Measurements from ENCODE around the gene GNGT1.
"Not testable (repeated sequence)": the region's sequence is repeated elsewhere in the genome, so short reads cannot be mapped to it uniquely, and the experiment has no call there.

The GNGT1 gene

DNA sequence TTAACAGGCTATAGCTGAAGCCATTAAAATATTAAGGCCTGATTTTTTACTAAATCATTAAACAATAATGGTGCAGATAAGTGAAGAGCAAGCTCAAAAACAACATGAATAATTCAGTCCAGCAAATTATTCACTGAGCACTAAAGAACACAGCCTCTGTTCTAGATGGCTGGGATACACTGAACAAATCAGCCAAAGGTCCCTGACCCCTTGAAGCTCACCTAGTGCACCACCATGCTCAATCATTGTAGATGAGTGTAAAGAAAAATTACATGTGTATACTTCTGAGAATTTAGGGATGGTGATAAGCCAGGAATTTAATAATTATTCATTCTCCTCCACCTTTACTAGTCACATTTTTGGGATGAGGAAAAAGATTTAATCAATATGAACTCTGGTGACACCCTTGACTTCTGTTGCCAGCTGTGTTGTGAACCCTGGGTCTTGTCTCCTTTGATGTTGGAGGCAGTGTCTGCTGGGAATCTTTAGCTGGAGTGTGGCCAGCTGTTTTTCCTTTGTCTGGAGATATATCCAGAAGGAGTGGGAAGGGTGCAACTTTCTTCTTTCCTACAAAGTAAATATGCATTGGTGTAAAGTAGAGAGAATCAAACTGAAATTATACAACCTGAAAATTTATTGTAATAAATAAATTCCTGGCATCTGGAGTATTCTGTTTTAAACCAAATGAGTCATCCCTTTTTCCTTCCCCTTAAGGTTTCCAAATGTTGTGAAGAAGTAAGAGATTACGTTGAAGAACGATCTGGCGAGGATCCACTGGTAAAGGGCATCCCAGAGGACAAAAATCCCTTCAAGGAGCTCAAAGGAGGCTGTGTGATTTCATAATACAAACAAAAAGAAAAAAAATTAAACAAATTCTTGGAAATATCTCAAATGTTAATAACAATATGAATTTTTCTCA lies 4.0 kb downstream of the GNGT1 start:
- no peak for DNase-seq

DNA sequence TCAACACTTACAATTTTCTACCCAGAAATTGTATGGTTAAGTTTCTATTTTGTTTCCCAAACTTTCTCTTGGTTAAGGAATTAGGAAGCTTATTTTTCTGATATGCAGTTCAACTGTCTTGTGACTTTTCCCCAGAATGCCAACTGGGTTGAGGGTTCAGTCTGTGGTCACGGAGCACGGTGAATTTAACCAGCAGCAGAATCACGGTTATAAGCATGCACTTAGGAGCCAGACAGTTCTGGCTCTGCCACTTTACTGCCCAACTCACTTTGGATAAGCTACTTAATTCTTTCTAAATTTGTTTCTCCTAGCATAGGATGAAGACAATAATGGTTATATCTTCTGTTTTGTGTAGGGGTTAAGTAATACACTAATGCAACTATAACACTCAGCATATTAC lies 4.9 kb downstream of the GNGT1 start:
- DNase-seq = not testable (repeated sequence)

DNA sequence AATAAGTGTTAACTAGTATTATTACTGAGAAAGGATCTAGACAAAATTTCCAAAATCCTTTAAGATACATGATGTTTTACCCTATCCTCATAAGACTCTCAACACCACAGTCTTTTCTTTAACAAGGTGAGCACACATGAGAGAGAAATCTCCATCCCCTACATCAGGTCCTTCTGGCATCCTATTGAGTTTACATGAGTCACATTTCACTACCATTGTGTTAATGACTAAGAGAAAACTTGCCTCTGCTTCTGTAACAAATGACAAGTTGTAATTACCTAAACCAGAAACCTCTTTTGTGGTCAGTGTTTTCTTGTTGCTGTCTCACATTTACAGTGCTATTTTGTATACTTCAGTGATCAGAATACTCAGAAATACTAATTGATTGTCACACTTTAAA lies 5.3 kb downstream of the GNGT1 start:
- DNase-seq = not testable (repeated sequence)

DNA sequence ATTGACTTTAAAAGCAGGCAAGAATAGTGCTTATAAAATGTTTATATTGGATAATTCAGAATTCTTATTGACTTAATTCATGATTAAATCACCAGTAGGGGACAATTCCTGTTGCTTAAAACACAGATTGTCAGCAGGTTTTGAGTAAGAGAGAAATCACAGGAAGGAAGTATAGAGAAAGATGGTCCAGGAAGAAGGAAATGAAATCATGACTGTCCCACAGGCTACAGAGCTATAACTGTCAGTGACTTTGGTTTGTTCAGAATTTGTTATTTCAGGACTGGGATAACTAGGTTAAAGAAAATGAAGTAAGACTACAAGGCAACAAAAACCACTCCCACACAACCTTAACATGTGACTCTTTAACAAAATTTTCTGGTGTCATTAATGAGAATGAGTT lies 6.8 kb downstream of the GNGT1 start:
- no peak for DNase-seq

DNA sequence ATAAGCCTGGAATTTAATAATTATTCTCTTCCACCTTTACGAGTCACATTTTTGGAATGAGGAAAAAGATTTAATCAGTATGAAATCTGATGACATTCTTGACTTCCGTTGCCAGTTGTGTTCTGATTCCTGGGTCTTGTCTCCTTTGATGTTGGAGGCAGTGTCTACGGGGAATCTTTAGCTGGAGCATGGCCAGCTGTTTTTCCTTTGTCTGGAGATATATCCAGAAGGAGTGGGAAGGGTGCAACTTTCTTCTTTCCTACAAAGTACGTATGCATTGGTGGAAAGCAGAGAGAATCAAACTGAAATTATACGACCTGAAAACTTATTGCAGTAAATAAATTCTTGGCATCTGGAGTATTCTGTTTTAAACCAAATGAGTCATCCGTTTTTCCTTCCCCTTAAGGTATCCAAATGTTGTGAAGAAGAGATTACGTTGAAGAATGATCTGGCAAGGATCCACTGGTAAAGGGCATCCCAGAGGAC lies 8.3 kb downstream of the GNGT1 start:
- no peak for DNase-seq

DNA sequence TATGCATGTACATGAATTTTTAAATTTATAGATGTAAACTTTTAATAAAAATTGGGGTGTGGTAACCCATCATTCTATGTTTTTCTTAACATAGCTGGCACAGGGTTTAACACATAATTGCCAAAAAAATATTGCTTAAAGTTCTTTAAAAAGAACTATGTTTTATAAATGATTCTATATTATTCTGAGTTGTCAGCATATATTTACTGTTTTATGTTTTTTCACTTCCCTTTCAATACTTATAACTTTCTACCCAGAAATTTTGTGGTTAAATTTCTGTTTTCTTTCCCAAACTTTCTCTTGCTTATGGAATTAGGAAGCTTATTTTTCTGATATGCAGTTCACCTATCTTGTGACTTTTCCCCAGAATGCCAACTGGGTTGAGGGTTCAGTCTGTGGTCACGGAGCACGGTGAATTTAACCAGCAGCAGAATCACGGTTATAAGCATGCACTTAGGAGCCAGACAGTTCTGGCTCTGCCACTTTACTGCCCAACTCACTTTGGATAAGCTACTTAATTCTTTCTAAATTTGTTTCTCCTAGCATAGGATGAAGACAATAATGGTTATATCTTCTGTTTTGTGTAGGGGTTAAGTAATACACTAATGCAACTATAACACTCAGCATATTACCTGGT lies 9.0 kb downstream of the GNGT1 start:
- DNase-seq = not testable (repeated sequence)

DNA sequence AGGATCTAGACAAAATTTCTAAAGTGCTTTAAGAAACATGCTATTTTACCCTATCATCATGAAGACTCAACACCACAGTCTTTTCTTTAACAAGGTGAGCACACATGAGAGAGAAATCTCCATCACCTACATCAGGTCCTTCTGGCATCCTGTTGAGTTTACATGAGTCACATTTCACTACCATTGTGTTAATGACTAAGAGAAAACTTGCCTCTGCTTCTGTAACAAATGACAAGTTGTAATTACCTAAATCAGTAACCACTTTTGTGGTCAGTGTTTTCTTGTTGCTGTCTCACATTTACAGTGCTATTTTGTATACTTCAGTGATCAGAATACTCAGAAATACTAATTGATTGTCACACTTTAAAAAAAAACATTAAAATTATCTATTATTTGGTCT lies 9.5 kb downstream of the GNGT1 start:
- DNase-seq = not testable (repeated sequence)

DNA sequence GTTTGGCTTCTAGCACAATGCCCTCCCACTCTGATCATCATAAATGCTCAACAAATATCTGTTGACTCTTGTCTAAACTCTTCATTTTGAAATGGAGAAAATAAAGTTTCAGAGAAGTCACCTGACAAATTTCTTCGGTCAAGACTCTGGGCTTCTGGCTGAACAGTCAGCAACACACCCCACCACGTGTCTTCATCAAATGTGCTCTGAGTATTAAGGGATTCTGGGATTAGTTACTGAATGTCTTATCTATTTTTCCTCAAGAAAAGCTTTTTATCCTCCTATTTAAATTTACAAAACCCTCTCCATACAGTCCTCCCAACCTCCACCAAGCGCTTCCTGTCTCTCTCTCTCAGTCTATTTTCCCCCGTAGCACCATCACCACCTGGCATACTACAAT lies 9.9 kb downstream of the GNGT1 start:
- DNase-seq = not testable (repeated sequence)

DNA sequence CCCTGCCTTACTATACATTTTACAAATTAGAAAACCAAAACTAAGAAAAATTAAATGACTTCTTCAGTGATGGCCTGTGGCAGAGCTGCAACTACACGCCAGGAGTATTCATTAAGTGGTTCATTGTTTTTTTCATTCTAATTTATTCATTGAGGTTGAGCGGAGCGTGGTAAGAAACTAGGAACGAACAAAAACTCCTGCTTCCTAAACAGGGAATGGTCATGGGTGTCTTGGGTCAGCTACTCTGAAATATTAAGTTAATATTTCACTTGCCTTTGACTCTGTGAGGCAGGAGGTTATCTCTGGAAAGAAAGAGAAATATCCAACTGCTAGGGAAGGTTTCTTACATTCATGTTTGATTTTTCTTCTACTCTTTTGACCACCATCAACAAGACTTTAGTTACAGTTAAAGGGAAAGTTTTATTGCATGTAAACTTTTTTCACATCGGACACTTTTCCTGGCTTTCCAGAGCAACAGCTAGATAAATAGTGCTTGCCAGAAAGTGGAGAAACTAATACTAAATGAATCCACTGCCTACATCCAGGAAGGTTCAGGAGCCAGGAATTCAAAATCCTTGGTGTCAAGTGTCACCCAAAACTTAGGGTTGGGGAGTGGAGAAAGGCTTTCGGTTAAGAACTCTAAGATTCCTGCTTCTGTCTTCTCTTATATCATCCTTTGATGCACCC lies 14.3 kb downstream of the GNGT1 start:
- no peak for DNase-seq

DNA sequence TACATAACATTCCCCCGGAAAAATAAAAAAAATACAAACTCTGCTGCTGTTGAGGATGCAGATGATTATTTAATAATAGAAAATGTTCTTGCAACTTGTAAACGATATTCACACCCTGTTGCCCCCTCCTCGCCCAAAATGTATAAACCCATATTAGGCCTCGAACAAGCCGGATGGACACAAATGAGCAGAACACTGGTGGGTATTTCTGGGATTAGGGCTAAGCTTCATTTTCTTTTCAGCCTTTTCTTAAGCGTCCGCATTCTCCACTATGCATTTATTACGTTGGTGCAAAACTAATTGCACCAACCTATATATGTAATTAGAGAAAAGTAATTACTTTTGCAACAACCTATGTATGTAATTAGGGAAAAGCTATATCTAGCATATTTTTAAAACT lies 14.8 kb downstream of the GNGT1 start:
- DNase-seq = no peak

DNA sequence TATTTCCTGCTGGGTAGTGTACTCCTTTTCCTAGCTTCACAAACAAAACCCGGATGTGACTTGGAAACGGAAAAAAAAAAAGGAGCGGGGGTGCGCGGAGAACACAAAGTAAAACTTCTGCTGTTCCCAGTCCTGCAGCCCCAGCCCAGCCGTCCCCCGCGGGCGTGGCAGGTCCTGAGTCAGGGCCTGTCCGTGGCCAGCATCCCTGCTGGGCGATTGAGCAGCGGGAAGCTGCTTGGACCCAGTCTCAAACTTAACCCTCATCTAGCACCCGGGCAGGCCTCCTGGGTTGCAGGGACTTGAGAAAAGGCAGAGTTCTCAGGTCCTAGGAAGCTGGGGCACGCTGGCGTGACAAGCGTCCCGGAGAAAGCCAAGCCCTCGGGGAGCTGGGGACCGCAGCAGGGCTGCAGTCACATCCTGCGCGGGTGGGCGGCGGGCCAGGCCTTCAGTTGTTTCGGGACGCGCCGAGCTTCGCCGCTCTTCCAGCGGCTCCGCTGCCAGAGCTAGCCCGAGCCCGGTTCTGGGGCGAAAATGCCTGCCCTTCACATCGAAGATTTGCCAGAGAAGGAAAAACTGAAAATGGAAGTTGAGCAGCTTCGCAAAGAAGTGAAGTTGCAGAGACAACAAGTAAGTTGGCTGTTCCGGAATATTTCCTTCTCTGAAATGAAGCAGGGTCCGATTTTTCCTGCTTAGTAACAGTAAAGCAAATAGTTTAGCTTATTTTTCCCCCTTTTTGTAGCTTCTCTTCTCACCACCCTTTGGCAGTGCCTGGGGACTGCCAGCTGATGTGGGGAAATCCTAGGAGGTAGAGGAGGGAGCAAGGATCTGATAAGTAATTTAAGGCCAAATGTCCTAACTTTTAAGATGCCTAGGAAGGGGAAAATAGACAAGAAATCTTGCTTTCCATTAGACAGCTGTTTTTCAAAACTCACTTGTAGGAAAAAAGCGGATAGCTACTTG lies 15.5 kb downstream of the GNGT1 start, which contains the start of gene GNG11:
Gene GNG11 (plus strand): TSS at position 129 of the 960 bp plus-strand sequence. CDS start 403 bp downstream, at position 532.
- no peak for DNase-seq

DNA sequence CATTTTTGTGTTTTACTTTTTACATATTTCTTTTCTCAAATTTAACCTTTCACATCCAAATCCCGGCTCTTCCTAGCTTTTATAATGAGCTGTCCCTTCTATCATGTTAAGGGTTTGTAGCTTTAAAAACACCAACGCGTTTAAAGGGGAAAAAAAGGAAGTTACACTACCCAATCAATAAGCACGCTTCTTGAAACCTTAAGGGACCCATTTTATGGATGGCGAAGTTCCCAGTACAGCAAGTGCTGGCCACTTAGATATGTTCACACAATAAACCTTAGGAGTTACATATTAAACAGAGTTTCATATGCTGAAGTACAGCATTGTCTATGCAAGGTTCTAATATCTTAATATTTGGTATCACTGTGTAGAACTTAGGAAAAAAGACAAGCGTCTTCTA lies 16.9 kb downstream of the GNGT1 start:
- no peak for DNase-seq

DNA sequence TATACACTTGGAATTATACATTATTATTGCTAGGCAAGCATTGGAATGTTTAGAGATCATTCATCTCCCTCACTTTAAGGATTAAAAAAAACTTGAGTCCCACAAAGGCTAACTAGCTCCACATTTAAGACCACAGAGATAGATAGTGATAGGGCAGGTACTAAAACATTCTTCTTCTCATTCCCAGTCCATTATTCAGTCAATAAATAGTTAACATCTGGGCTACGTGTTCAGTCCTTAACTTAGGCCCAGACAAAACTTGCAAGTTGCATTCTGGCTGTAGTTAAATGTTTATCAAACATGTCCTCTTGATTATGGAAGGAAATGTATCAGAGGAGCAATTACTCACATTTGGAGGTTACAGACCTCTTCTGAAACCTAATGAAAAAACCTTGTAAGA lies 17.6 kb downstream of the GNGT1 start:
- DNase-seq = no peak

DNA sequence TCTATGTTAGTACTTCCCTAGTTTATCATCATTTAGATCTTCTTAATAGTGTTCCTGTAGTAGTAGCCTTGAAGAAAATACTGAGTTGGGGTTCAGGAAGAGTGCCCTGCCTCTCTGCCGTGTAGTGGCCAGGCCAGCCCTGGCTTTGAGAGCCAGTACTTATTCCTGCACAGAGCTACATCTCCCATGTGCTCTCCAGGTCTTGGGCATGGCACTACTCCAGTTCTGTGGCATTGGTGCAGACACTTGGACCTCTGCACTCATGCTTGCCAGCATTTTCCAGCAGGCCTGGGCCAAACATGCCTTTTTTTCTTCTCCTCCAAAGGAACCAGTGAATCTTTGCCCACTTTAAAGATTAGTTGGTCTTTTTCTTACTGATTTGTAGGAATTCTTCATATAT lies 20.4 kb downstream of the GNGT1 start:
- DNase-seq = no peak

DNA sequence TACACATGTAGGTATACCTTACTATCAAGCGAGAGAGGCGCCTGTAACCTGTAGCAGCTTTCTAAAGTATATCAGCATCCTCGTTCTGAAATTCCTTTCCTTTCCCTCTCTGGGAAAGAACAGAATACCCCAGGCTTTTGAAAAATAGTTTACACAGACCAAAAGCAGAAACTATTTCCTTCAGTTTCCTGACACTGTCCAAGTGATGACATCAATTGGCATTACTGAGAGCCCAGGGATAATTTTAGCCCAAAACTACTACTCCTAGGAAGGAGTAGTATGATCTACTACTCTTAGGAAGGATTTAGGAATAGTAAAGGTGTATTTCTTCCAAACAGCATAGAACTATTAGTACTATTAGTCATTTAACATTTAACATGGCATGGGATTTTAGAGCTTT lies 21.2 kb downstream of the GNGT1 start:
- DNase-seq = no peak

DNA sequence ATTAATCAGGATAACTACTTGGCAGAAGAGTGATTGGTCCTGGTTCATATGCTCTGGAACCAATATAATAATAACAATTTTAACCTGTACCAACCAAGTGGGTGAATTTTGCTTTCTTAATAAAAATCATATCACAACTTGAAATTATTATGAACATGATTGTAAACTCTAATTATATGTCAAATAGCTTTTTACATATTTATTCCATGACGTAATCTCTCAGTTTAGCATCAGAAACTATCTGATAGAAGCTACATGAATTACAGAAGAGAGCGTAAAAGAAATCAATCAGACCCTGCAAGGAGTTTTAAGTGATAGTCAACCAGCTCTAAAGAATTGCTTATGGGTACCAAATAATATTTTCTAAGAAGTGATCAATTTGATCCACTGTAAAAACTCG lies 25.3 kb downstream of the GNGT1 start:
- DNase-seq = no peak

DNA sequence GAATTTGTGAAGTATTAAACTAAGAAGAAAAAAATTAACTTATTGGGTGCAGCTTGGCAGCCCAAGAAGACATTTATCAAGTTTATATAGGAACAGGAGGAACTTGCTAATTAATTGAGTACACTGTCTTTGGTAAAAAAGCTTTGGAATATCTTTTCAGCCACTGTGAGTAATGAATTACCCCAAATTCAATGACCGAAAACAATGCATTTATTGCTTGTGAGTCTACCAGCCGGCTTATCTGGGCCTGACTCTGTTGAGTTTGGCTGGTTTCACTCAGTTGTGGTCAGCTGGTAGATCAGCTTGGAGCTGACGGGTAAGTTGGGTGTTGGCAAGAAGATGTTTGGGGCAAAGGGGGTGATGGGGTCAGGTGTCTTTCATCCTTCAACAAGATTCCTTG lies 26.8 kb downstream of the GNGT1 start:
- DNase-seq = no peak

DNA sequence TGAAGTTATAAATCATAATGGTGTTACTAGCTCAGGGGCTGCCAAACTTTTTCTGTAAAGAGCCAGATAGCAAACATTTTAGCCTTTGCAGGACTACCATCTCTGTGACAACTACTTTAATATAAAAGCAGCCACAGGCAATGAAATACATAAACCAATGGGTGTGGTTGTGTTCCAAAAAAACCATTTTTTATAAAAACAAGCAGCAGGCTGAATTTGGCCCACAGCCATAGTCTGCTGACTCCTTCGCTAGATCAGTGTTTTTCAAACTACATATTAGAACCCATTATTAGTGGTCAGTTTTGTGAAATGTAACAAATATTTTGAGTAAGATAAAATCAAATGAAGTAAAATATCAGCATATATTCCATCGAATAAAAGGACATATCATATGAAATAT lies 28.7 kb downstream of the GNGT1 start:
- no peak for DNase-seq

DNA sequence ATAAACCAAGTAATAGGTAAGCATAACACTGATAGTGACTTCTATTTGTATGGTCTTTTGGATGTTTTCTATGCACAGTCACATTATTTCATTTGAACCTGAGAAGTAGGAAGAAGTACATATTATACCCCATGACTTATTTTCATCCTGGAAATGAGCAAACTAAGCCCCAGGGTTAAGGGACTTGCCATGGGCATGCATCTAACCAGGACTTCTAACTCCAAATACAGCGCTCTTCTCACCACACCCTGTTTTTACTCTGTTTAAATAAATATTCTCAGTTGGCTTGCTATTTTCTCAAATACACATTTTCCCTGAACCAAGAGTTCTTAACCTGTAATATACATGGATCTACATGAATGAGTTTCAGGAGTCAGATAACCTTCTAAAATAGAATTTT lies 31.5 kb downstream of the GNGT1 start:
- DNase-seq = no peak

DNA sequence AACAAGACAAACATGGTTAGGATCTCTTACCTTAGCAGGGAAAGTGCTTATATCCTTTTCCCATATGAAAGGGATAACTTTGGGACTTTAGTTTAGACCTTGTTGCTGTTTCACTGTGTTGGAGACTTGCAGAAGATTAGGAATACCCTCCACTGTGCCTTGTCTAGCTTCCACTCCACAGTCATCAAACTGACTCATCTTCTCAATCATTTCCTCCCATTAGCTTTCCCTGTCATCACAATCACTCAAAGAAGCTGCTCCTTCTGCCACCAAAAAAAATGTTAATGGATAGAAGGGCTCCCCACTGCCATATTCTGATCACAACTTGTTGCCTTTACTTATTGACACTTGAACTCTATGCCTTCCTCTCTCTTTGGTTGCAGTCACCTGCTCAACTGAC lies 31.9 kb downstream of the GNGT1 start:
- DNase-seq = no peak

DNA sequence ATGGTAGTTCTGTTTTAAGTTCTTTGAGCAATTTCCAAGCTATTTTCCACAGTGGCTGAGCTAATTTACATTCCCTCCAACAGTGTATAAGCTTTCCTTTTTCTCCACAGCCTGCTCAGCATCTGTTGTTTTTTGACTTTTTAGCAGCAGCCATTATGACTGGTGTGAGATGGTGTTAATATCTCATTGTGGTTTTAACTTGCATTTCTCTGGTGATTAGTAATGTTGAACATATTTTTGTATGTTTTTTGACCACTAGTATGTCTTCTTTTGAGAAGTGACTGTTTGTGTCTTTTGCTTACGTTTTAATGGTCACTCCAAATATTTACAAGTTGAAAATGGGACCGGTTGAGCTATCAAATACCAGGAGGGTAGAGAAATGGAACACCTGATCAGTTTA lies 35.6 kb downstream of the GNGT1 start:
- no peak for DNase-seq

DNA sequence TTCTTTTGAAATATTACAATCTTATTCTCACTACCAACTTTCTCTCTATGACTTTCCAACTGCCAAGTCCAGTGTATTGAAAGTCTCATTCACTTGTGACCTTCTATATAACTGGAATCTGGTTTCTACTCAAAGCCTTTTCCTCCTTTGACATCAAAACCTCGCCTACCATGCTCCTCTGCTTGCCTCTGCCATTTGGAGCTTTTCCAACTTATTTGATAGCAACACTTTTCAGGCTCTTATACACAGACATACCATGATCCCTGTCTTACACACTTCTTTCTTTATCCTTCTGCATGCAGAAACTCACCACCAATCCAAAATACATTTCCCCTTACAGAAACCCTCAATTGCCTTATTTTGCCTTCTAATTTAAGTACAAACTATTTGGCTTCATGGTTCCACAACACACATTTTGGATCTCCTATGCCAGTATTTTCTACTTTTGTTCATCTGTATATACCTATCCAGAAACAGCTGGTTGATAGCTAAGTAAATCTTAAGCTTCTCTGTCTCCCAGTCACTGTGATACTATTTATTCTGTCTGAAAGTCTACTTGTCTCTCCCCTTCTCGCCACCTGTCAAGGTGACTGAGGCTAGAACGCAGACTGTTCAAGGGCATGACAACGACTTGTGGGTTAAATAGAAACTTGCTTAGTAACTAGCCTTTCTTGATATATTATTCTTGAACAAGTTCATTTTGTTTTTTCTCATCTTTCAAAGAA lies 37.6 kb downstream of the GNGT1 start:
- no peak for DNase-seq
